CD4-positive, CD25-positive, alpha-beta regulatory T cell (primary cell): ENCODE measurements around the gene MAB21L4. TPM values are rescaled to one million over a fixed set of nuclear protein-coding genes. Genes with fewer than 3 reads are reported as not detected.

ENCODE experiments used
- ATAC-seq, 2 donors: fragments of 150-1000 bp; cut with Tn5 transposase; one replicate each; pipeline ENCODE4 v1.10.0; 2021; ENCODE audit warnings: low read depth in 2 of 2, moderate number of reproducible peaks in 2 of 2, moderate library complexity in 1 of 2
- DNase-seq, 3 donors: peaks; one replicate each; pipeline versions ENCODE4 v3.0.0 to v3.0.0-alpha.2; 2012 to 2022; ENCODE audit warnings: mixed read lengths in 1 of 3
- H3K27ac ChIP-seq: one replicate; pipeline ENCODE4 v1.7.0; 2013; ENCODE audit warnings: mild to moderate bottlenecking, low read length; ENCODE audit not compliant: insufficient read depth, poor library complexity, severe bottlenecking
- H3K27me3 ChIP-seq: one replicate; pipeline ENCODE4 v1.7.0; 2013; ENCODE audit warnings: low read length; ENCODE audit not compliant: control insufficient read depth, insufficient read depth
- H3K36me3 ChIP-seq: one replicate; pipeline ENCODE4 v1.7.0; 2013; ENCODE audit warnings: mild to moderate bottlenecking, low read length, moderate library complexity; ENCODE audit not compliant: control insufficient read depth, insufficient read depth
- H3K4me1 ChIP-seq: 2 replicates; pipeline ENCODE4 v1.7.0; 2013; ENCODE audit warnings: mild to moderate bottlenecking, low read length; ENCODE audit not compliant: insufficient read depth, control insufficient read depth, poor library complexity, severe bottlenecking
- H3K4me3 ChIP-seq: one replicate; pipeline ENCODE4 v1.7.0; 2013; ENCODE audit warnings: low read depth, mild to moderate bottlenecking, low read length, moderate library complexity
- H3K9me3 ChIP-seq, 2 experiments: 1 replicate in 1 of 2; 2 replicates in 1 of 2; pipeline ENCODE4 v1.7.0; 2013; ENCODE audit warnings: low read length in 2 of 2, mild to moderate bottlenecking in 1 of 2, moderate library complexity in 1 of 2; ENCODE audit not compliant: control insufficient read depth in 2 of 2
- H3K27ac Mint-ChIP-seq, 3 donors: one replicate each; pipeline ENCODE4 v1.8.0; 2020 to 2022; ENCODE audit warnings: mild to moderate bottlenecking in 3 of 3, mixed read lengths in 3 of 3, moderate library complexity in 2 of 3
- H3K27me3 Mint-ChIP-seq: one replicate; pipeline ENCODE4 v1.8.0; 2022; ENCODE audit warnings: mild to moderate bottlenecking, mixed read lengths
- H3K36me3 Mint-ChIP-seq: one replicate; pipeline ENCODE4 v1.8.0; 2020; ENCODE audit warnings: mixed read lengths
- H3K4me1 Mint-ChIP-seq, 4 donors: one replicate each; pipeline ENCODE4 v1.8.0; 2020 to 2022; ENCODE audit warnings: mixed read lengths in 4 of 4, mild to moderate bottlenecking in 1 of 4
- H3K4me3 Mint-ChIP-seq, 4 donors: one replicate each; pipeline ENCODE4 v1.8.0; 2020 to 2022; ENCODE audit warnings: mild to moderate bottlenecking in 4 of 4, mixed read lengths in 4 of 4, moderate library complexity in 3 of 4
- H3K9me3 Mint-ChIP-seq, 7 donors: one replicate each; pipeline ENCODE4 v1.8.0; 2020 to 2022; ENCODE audit warnings: mixed read lengths in 7 of 7, mild to moderate bottlenecking in 3 of 7, moderate library complexity in 2 of 7
- polyA plus RNA-seq, 4 donors: library from polyadenylated mRNA; unstranded; fragments of 300-500 nt; fragmentation: Illumina TruSeq; gene quantifications; one replicate each; pipeline ENCODE4 v1.2.3, GENCODE V29; 2021
- total RNA-seq: library from RNA; stranded (reverse); gene quantifications from one replicate; pipeline ENCODE4 v1.2.3, GENCODE V29; 2022

The MAB21L4 gene
- total and polyA plus RNA-seq, 5 donors from 2014 or later, result not detected

GRCh38 chr2:240891492-240892340 lies 4.2 kb downstream of the MAB21L4 start:
- no peaks in the 10 kb centered on the region for H3K4me1 Mint-ChIP-seq
- no peaks in the 10 kb centered on the region for H3K4me1 ChIP-seq
- no peaks in the 10 kb centered on the region for H3K36me3 ChIP-seq
- no peak overlapping the region for H3K27ac Mint-ChIP-seq
- no peak for ATAC-seq
- DNase-seq, result no peak
- no peaks in the 10 kb centered on the region for H3K27me3 Mint-ChIP-seq
- no peaks in the 10 kb centered on the region for H3K9me3 Mint-ChIP-seq
- H3K36me3 Mint-ChIP-seq, result no peaks in the 10 kb centered on the region
- no peak overlapping the region for H3K4me3 ChIP-seq
- H3K4me3 Mint-ChIP-seq, result no peak overlapping the region
- no peaks in the 10 kb centered on the region for H3K9me3 ChIP-seq
- no peak overlapping the region for H3K27ac ChIP-seq
- H3K27me3 ChIP-seq, result no peaks in the 10 kb centered on the region

- Histone ChIP-seq H3K27me3 (no peaks in the 10 kb centered on the region), H3K36me3 (no peaks in the 10 kb centered on the region), H3K4me3 (no peak overlapping the region), H3K27ac (no peak overlapping the region), H3K4me1 (no peaks in the 10 kb centered on the region), H3K9me3 (no peaks in the 10 kb centered on the region)
- H3K36me3 Mint-ChIP-seq, result no peaks in the 10 kb centered on the region
- no peaks in the 10 kb centered on the region for H3K27me3 Mint-ChIP-seq
- DNase-seq, result no peak
- H3K4me3 Mint-ChIP-seq, result no peak overlapping the region
- no peak for ATAC-seq
- no peaks in the 10 kb centered on the region for H3K4me1 Mint-ChIP-seq
- H3K27ac Mint-ChIP-seq, result no peak overlapping the region
- no peaks in the 10 kb centered on the region for H3K9me3 Mint-ChIP-seq
These were observed 5.3 kb downstream of the MAB21L4 start for GRCh38 chr2:240890691-240891090.

- no peak for DNase-seq
- Histone ChIP-seq H3K36me3 (no peaks in the 10 kb centered on the region), H3K4me3 (no peak overlapping the region), H3K27ac (no peak overlapping the region), H3K9me3 (no peaks in the 10 kb centered on the region), H3K4me1 (no peaks in the 10 kb centered on the region), H3K27me3 (no peaks in the 10 kb centered on the region)
- ATAC-seq, result no peak
- Mint-ChIP-seq H3K9me3 (no peaks in the 10 kb centered on the region), H3K36me3 (no peaks in the 10 kb centered on the region), H3K27me3 (no peaks in the 10 kb centered on the region), H3K27ac (no peak overlapping the region), H3K4me1 (no peaks in the 10 kb centered on the region), H3K4me3 (no peak overlapping the region)
These were observed 6.1 kb downstream of the MAB21L4 start for GRCh38 chr2:240889601-240890560.

GRCh38 chr2:240888890-240889573 lies 6.9 kb downstream of the MAB21L4 start:
- no peak overlapping the region for H3K4me3 ChIP-seq
- no peaks in the 10 kb centered on the region for H3K27me3 ChIP-seq
- no peak for DNase-seq
- no peaks in the 10 kb centered on the region for H3K36me3 Mint-ChIP-seq
- H3K27ac Mint-ChIP-seq, result no peak overlapping the region
- H3K9me3 Mint-ChIP-seq, result no peaks in the 10 kb centered on the region
- no peaks in the 10 kb centered on the region for H3K27me3 Mint-ChIP-seq
- no peak overlapping the region for H3K27ac ChIP-seq
- no peaks in the 10 kb centered on the region for H3K4me1 ChIP-seq
- H3K36me3 ChIP-seq, result no peaks in the 10 kb centered on the region
- no peaks in the 10 kb centered on the region for H3K4me1 Mint-ChIP-seq
- H3K9me3 ChIP-seq, result no peaks in the 10 kb centered on the region
- ATAC-seq, result no peak
- no peak overlapping the region for H3K4me3 Mint-ChIP-seq

GRCh38 chr2:240888130-240888889 lies 7.6 kb downstream of the MAB21L4 start:
- Histone ChIP-seq H3K36me3 (no peaks in the 10 kb centered on the region), H3K4me1 (no peaks in the 10 kb centered on the region), H3K4me3 (no peak overlapping the region), H3K27ac (no peak overlapping the region), H3K27me3 (no peaks in the 10 kb centered on the region), H3K9me3 (no peaks in the 10 kb centered on the region)
- Mint-ChIP-seq H3K4me3 (no peak overlapping the region), H3K4me1 (no peaks in the 10 kb centered on the region), H3K27ac (no peak overlapping the region), H3K27me3 (peaks cover 2% of the 10 kb centered on the region), H3K36me3 (no peaks in the 10 kb centered on the region), H3K9me3 (no peaks in the 10 kb centered on the region)
- DNase-seq (no peak), ATAC-seq (no peak)

GRCh38 chr2:240887631-240888030 lies 8.3 kb downstream of the MAB21L4 start:
- DNase-seq, result no peak
- H3K9me3 ChIP-seq, result no peaks in the 10 kb centered on the region

More at GRCh38 chr2:240887631-240888030, 8.3 kb downstream of the MAB21L4 start:
- Histone ChIP-seq H3K27ac (no peak overlapping the region), H3K4me1 (no peaks in the 10 kb centered on the region), H3K27me3 (no peaks in the 10 kb centered on the region), H3K4me3 (no peak overlapping the region), H3K36me3 (no peaks in the 10 kb centered on the region)
- peaks cover 7% of the 10 kb centered on the region for H3K27me3 Mint-ChIP-seq
- no peak overlapping the region for H3K4me3 Mint-ChIP-seq
- no peak overlapping the region for H3K27ac Mint-ChIP-seq
- H3K9me3 Mint-ChIP-seq, result no peaks in the 10 kb centered on the region
- no peaks in the 10 kb centered on the region for H3K4me1 Mint-ChIP-seq
- no peaks in the 10 kb centered on the region for H3K36me3 Mint-ChIP-seq
- ATAC-seq, result no peak
